Mesenchymal stem cell (in vitro differentiated cells and primary cell): ENCODE results near the gene PPP2R3C.

Experiments
- DNase-seq: peaks from one replicate; pipeline ENCODE4 v3.0.0-alpha.2; 2013
- H2AFZ ChIP-seq: one replicate; pipeline ENCODE4 v1.6.1; 2013; ENCODE audit warnings: low read depth, mild to moderate bottlenecking, control low read depth, inconsistent platforms, low read length, moderate library complexity
- H2AK5ac ChIP-seq: 2 replicates; pipeline ENCODE4 v1.6.1; 2013; ENCODE audit warnings: low read length, moderate library complexity, mild to moderate bottlenecking, inconsistent platforms; ENCODE audit not compliant: severe bottlenecking
- H2BK120ac ChIP-seq: one replicate; pipeline ENCODE4 v1.6.1; 2013; ENCODE audit warnings: low read depth, mild to moderate bottlenecking, inconsistent platforms, low read length, moderate library complexity
- H2BK12ac ChIP-seq, 2 experiments: one replicate each; pipeline ENCODE4 v1.6.1; 2013; ENCODE audit warnings: inconsistent platforms in 2 of 2, low read length in 2 of 2, mild to moderate bottlenecking in 2 of 2, moderate library complexity in 2 of 2, control low read depth in 1 of 2
- H2BK15ac ChIP-seq: one replicate; pipeline ENCODE4 v1.6.1; 2013; ENCODE audit warnings: mild to moderate bottlenecking, low read depth, inconsistent platforms; ENCODE audit not compliant: poor library complexity, severe bottlenecking
- H2BK5ac ChIP-seq: 2 replicates; pipeline ENCODE4 v1.6.1; 2013; ENCODE audit warnings: low read depth, mild to moderate bottlenecking, low read length, control low read depth, inconsistent platforms; ENCODE audit not compliant: poor library complexity, severe bottlenecking
- H3K14ac ChIP-seq, 2 experiments: one replicate each; pipeline ENCODE4 v1.6.1; 2013; ENCODE audit warnings: inconsistent platforms in 2 of 2, low read length in 2 of 2, control low read depth in 1 of 2, mild to moderate bottlenecking in 1 of 2, moderate library complexity in 1 of 2
- H3K18ac ChIP-seq, 2 experiments: one replicate each; pipeline ENCODE4 v1.6.1; 2013; ENCODE audit warnings: inconsistent platforms in 2 of 2, low read length in 2 of 2, control low read depth in 1 of 2, low read depth in 1 of 2, mild to moderate bottlenecking in 1 of 2
- H3K23ac ChIP-seq, 2 experiments: one replicate each; pipeline ENCODE4 v1.6.1; 2013; ENCODE audit warnings: inconsistent platforms in 2 of 2, low read length in 2 of 2, mild to moderate bottlenecking in 2 of 2, moderate library complexity in 2 of 2, control low read depth in 1 of 2
- H3K27ac ChIP-seq: 2 replicates; pipeline ENCODE4 v1.5.1; 2013; ENCODE audit warnings: mild to moderate bottlenecking, moderate library complexity, low read length, control low read depth, inconsistent platforms; ENCODE audit not compliant: poor library complexity, severe bottlenecking
- H3K27me3 ChIP-seq, 2 experiments: 2 replicates each; pipeline versions ENCODE4 v1.6.1 to v1.7.0; 2013; ENCODE audit warnings: low read length in 2 of 2, mild to moderate bottlenecking in 2 of 2, moderate library complexity in 2 of 2, control low read depth in 1 of 2, inconsistent platforms in 1 of 2; ENCODE audit not compliant: control insufficient read depth in 1 of 2, insufficient read depth in 1 of 2
- H3K36me3 ChIP-seq, 2 experiments: 2 replicates each; pipeline versions ENCODE4 v1.6.1 to v1.7.0; 2013; ENCODE audit warnings: low read length in 2 of 2, control low read depth in 1 of 2, inconsistent platforms in 1 of 2, low read depth in 1 of 2, mild to moderate bottlenecking in 1 of 2; ENCODE audit not compliant: insufficient read depth in 2 of 2, control insufficient read depth in 1 of 2
- H3K4ac ChIP-seq, 2 experiments: one replicate each; pipeline ENCODE4 v1.6.1; 2013; ENCODE audit warnings: inconsistent platforms in 2 of 2, low read length in 2 of 2, mild to moderate bottlenecking in 2 of 2, moderate library complexity in 2 of 2, control low read depth in 1 of 2, low read depth in 1 of 2
- H3K4me1 ChIP-seq: 2 replicates; pipeline ENCODE4 v1.6.1; 2013; ENCODE audit warnings: low read depth, low read length, control low read depth; ENCODE audit not compliant: control insufficient read depth, insufficient read depth
- H3K4me2 ChIP-seq: 2 replicates; pipeline ENCODE4 v1.6.1; 2013; ENCODE audit warnings: low read length, mild to moderate bottlenecking, inconsistent platforms; ENCODE audit not compliant: poor library complexity, severe bottlenecking
- H3K4me3 ChIP-seq, 2 experiments: 2 replicates each; pipeline versions ENCODE4 v1.5.1 to v1.7.0; 2013; ENCODE audit warnings: low read length in 2 of 2, mild to moderate bottlenecking in 2 of 2, control low read depth in 1 of 2, low read depth in 1 of 2; ENCODE audit not compliant: insufficient read depth in 1 of 2
- H3K79me1 ChIP-seq: replicated peaks from 2 replicates; pipeline ENCODE4 v1.6.1; 2013; ENCODE audit warnings: mild to moderate bottlenecking, control low read depth, low read length, inconsistent platforms; ENCODE audit not compliant: poor library complexity, severe bottlenecking
- H3K9ac ChIP-seq: 2 replicates; pipeline ENCODE4 v1.7.0; 2013; ENCODE audit warnings: mild to moderate bottlenecking, low read length, moderate library complexity
- H3K9me3 ChIP-seq: 2 replicates; pipeline ENCODE4 v1.7.0; 2013; ENCODE audit warnings: mild to moderate bottlenecking, low read length; ENCODE audit not compliant: control insufficient read depth
- H4K8ac ChIP-seq: one replicate; pipeline ENCODE4 v1.6.1; 2013; ENCODE audit warnings: inconsistent platforms, mild to moderate bottlenecking, low read length, moderate library complexity
- H4K91ac ChIP-seq: one replicate; pipeline ENCODE4 v1.6.1; 2013; ENCODE audit warnings: mild to moderate bottlenecking, low read length, inconsistent platforms
- WGBS: methylation state at CpG from one replicate; pipeline ENCODE4 v1.1.7; 2013; ENCODE audit warnings: mixed read lengths; 5-methylcytosine and 5-hydroxymethylcytosine counted together

Gene PPP2R3C

GRCh38 chr14:35140718-35141581 is 19.2 kb upstream of the PPP2R3C start:
- Histone ChIP-seq H2AFZ (no peak overlapping the region), H2BK15ac (no peak overlapping the region), H2BK120ac (no peak overlapping the region), H4K91ac (no peak overlapping the region), H4K8ac (no peak overlapping the region), H3K23ac (no peak overlapping the region), H3K9me3 (no peaks in the 10 kb centered on the region), H3K14ac (no peak overlapping the region), H2BK12ac (no peak overlapping the region), H3K18ac (no peak overlapping the region), H2AK5ac (no peak overlapping the region), H3K4me1 (no peaks in the 10 kb centered on the region), H3K4ac (no peak overlapping the region), H2BK5ac (no peak overlapping the region), H3K4me2 (no peak overlapping the region), H3K27me3 (no peaks in the 10 kb centered on the region), H3K36me3 (peaks cover 10 to 11% of the 10 kb centered on the region in 2 experiments), H3K9ac (no peak overlapping the region), H3K4me3 (no peak overlapping the region), H3K27ac (no peak overlapping the region), H3K79me1 (peaks cover 27% of the 10 kb centered on the region)
- DNase-seq, result peak; percentile 45
- 100% methylated on average over 1 of the region's 2 CpGs for WGBS

GRCh38 chr14:35138585-35138984 is 16.8 kb upstream of the PPP2R3C start:
- Histone ChIP-seq H4K8ac (no peak overlapping the region), H3K36me3 (peaks cover 21 to 24% of the 10 kb centered on the region in 2 experiments), H3K18ac (no peak overlapping the region), H2AFZ (no peak overlapping the region), H3K79me1 (peaks cover 34% of the 10 kb centered on the region), H2BK5ac (no peak overlapping the region), H3K27ac (no peak overlapping the region), H3K9me3 (no peaks in the 10 kb centered on the region), H2AK5ac (no peak overlapping the region), H3K9ac (no peak overlapping the region), H3K4me2 (no peak overlapping the region), H2BK15ac (no peak overlapping the region), H4K91ac (no peak overlapping the region), H3K4ac (no peak overlapping the region), H3K4me3 (no peak overlapping the region), H2BK12ac (no peak overlapping the region), H3K23ac (no peak overlapping the region), H3K14ac (no peak overlapping the region), H3K4me1 (no peaks in the 10 kb centered on the region), H3K27me3 (no peaks in the 10 kb centered on the region), H2BK120ac (no peak overlapping the region)
- 88% methylated on average over 5 of the region's 5 CpGs for WGBS
- DNase-seq, result no peak

- H2BK5ac ChIP-seq, result no peak overlapping the region
- H3K23ac ChIP-seq, result no peak overlapping the region
- H3K18ac ChIP-seq, result no peak overlapping the region
- peaks cover 9% of the 10 kb centered on the region for H3K9me3 ChIP-seq
- H2BK120ac ChIP-seq, result no peak overlapping the region
- no peak overlapping the region for H2BK12ac ChIP-seq
- 97% methylated on average over 3 of the region's 4 CpGs for WGBS
- no peak overlapping the region for H3K4ac ChIP-seq
- H4K8ac ChIP-seq, result no peak overlapping the region
- H2AK5ac ChIP-seq, result no peak overlapping the region
- no peak overlapping the region for H2BK15ac ChIP-seq
- H3K4me1 ChIP-seq, result no peaks in the 10 kb centered on the region
- H3K14ac ChIP-seq, result no peak overlapping the region
- peaks cover 33 to 35% of the 10 kb centered on the region in 2 experiments for H3K36me3 ChIP-seq
- H3K27ac ChIP-seq, result no peak overlapping the region
- H3K27me3 ChIP-seq, result no peaks in the 10 kb centered on the region
- peaks cover 29% of the 10 kb centered on the region for H3K79me1 ChIP-seq
- no peak overlapping the region for H3K4me3 ChIP-seq
- H4K91ac ChIP-seq, result no peak overlapping the region
- no peak overlapping the region for H3K9ac ChIP-seq
- no peak overlapping the region for H3K4me2 ChIP-seq
- no peak for DNase-seq
- H2AFZ ChIP-seq, result no peak overlapping the region
Observed at GRCh38 chr14:35134329-35135123, 12.7 kb upstream of the PPP2R3C start.
